HG02623 (cell line): ENCODE measurements around the gene ABHD1.
"Not testable (repeated sequence)": the region's sequence is repeated elsewhere in the genome, so short reads cannot be mapped to it uniquely, and the experiment has no call there.

Experiments
- ATAC-seq: cut with Tn5 transposase; IDR thresholded peaks from one replicate; pipeline ENCODE4 v1.9.1; 2021; ENCODE audit warnings: moderate library complexity; ENCODE audit not compliant: unreplicated experiment

Gene ABHD1

DNA sequence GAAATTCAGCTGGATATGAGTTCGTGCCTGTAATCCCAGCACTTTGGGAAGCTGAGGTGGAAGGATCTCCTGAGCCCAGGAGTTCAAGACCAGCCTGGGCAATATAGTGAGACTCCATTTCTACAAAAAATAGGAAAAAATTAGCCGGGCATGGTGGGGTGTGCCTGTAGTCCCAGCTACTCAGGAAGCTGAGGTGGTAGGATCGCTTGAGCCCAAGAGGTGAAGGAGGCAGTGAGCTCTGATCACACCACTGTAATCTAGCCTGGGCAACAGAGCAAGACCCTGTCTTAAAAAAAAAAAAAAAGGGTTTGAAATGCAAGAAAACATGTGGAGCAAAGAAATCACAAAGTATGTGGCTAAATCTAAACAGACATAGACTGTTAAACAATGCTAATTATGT lies 14.5 kb upstream of the ABHD1 start:
- ATAC-seq = no peak

DNA sequence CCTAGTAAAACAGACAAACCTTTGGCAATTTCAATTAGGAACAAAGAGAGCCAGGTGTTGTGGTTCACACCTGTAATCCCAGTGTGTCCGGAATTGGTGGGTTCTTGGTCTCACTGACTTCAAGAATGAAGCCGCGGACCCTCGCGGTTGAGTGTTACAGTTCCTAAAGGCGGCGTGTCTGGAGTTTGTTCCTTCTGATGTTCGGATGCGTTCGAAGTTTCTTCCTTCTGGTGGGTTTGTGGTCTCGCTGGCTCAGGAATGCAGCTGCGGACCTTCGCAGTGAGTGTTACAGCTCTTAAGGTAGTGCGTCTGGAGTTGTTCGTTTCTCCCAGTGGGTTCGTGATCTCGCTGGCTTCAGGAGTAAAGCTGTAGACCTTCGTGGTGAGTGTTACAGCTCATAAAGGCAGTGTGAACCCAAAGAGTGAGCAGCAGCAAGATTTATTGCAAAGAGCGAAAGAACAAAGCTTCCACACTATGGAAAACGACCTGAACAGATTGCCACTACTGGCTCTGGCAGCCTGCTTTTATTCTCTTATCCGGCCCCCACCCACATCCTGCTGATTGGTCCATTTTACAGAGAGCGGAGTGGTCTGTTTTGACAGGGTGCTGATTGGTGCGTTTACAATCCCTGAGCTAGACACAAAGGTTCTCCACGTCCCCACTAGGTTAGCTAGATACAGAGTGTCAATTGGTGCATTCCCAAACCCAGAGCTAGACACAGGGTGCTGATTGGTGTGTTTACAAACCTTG lies 12.8 kb upstream of the ABHD1 start:
- not testable (repeated sequence) for ATAC-seq

DNA sequence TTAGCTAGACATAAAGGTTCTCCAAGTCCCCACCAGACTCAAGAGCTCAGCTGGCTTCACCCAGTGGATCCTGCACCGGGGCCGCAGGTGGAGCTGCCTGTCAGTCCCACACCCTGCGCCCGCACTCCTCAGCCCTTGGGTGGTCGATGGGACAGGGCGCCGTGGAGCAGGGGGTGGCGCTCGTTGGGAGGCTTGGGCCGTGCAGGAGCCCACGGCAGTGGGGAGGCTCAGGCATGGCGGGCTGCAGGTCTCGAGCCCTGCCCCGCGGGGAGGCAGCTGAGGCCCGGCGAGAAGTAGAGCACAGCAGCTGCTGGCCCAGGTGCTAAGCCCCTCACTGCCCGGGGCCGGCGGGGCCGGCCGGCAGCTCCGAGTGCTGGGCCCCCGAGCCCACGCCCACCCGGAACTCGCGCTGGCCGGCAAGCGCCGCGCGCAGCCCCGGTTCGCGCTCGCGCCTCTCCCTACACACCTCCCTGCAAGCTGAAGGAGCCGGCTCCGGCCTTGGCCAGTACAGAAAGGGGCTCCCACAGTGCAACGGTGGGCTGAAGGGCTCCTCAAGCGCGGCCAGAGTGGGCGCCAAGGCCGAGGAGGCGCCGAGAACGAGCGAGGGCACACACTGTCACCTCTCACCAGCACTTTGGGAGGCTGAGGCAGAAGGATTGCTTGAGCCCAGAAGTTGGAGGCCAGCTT lies 12.1 kb upstream of the ABHD1 start:
- not testable (repeated sequence) for ATAC-seq

GRCh38 chr2:27115519-27115918 lies 8.1 kb upstream of the ABHD1 start:
- ATAC-seq = no peak

GRCh38 chr2:27117995-27118524 lies 5.6 kb upstream of the ABHD1 start:
- no peak for ATAC-seq

DNA sequence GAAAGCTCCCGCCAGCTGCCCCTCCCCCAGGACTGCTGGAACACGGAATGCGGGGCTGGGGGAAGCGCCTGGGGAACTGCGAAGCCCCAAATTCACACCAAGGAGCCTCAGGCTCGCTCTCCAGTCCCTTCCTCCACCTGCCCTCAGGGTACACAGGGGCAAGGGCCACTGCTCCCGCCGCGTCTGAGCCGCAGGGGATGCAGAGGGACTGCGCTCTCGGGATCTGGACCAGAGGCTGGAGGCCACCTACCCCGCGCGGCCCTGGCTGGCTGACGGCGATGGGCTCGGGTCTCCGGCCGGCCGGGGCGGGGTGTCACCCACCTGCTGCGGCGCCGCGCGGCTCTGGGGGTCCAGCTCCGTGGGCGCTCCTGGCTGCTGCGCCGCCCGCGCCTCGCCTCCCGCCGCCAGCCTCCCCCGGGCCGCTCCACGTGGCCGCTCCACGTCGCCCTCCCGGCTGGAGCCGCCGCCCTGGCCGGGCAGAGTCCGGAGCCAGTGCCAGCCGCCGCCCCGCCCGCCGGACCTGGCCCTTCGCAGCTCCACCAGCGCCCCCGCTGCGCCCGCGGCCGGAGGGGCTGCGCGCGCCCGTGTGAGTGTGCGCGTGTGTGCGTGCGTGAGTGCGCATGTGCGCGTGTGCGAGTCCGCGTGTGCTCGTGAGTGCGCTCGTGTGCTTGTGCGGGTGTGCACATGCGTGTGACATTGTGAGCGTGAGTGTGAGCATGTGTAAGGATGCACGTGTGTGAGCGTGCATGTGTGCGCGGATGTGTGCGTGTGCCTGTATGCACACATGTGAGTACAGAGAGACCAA lies 4.9 kb upstream of the ABHD1 start, which contains the start of gene CGREF1:
CGREF1 (minus strand) TSS at position 604 of the 805 bp plus-strand sequence. CDS start 14,762 bp downstream, outside the sequence.
- no peak for ATAC-seq

GRCh38 chr2:27119330-27119670 lies 4.3 kb upstream of the ABHD1 start:
- ATAC-seq = not testable (repeated sequence)

- ATAC-seq = no peak
Measured at GRCh38 chr2:27121906-27122305, 1.7 kb upstream of the ABHD1 start.

GRCh38 chr2:27122791-27123190 lies 824 bp upstream of the ABHD1 start:
- ATAC-seq = no peak

DNA sequence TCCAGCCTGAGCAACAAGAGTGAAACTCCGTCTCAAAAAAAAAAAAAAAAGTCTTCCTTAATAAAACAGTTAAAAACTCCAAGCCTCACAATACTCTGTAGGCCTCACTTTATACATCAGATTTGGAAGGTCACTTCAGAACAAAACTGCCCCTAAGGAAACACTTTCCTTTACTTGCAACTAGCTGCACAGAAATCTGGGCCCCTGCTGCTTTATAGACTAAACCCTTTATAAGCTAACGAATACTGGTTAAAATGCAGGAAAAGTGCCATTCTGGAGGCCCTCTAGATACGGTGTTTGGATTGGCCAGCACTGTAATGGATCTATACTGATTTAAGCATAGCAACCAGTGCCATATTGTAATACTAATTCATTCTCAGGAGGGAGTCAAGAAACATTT lies 1.5 kb downstream of the ABHD1 start:
- no peak for ATAC-seq

- no peak for ATAC-seq
Measured at GRCh38 chr2:27126252-27126710, 2.7 kb downstream of the ABHD1 start.

DNA sequence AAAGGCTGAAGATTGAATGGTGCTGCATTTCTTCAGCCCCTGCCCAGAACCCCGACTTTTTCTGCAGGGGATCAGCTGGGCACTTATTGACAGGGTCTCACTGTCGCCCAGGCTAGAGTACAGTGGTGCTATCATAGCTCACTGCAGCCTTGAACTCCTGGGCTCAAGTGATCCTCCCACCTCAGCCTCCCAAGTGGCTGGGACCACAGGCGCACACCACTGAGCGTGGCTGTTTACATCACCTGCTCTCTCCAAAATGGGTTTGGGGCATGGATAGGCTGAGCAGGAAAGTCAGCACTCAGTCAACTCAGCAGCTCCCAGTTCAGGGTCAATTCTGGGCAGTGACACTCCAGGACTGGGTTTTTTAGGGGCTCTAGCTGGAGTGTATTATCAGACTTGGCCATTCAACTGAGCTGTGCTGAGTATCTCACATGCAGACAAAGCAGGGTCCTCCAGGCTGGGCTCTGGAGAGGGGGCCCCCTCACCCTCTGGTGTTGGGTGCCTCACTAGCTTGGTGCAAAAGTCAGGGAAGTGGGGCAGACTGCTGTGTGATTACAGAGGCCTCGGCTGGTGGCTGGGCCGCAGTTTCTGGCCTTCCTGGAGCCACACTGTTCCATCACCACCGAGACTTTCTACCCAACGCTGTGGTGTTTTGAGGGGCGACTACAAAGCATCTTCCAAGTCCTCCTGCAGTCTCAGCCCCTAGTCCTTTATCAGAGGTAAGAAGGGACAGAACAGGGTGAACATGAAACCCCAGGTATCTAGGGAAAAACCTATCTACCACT lies 4.5 kb downstream of the ABHD1 start:
- no peak for ATAC-seq

DNA sequence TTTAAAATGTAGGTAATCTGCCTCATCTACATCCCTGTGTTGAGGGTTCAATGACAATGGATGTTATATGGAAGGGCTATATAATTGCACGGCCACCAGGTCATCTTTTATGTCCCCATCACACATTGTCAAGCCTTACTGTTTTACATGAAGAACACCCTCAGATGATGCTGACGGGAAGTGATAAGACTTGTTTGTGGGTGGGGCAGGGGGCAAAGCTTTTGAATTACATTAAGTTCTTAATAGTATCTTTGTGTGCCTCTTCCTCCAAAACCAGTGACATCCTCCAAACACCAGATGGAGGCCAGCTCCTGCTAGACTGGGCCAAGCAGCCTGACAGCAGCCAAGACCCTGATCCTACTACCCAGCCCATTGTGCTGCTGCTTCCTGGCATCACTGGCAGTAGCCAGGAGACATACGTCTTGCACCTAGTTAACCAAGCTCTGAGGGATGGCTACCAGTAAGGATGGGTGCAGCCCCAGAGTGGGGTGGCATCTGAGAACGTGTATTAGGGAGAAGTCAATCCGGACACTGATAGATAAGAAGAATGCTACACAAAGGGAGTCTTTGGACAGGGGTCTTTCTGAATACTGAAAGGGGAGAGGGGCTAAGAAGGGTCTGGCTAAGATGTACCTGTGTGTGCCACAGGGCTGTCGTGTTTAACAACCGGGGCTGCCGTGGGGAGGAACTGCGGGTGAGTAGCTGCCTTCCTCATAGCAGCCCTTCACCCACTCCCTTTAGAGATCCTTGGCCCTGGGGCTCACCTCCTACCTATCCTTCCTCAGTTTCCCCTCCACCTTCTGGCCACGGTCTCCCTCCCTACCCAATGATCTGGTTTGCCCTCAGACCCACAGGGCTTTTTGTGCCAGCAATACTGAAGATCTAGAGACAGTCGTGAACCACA lies 5.3 kb downstream of the ABHD1 start:
- no peak for ATAC-seq

- ATAC-seq = no peak
Measured at GRCh38 chr2:27130396-27130795, 6.8 kb downstream of the ABHD1 start.

GRCh38 chr2:27131429-27131828 lies 7.8 kb downstream of the ABHD1 start:
- ATAC-seq = no peak

- ATAC-seq = no peak
Measured at GRCh38 chr2:27133195-27133875, 9.7 kb downstream of the ABHD1 start.

DNA sequence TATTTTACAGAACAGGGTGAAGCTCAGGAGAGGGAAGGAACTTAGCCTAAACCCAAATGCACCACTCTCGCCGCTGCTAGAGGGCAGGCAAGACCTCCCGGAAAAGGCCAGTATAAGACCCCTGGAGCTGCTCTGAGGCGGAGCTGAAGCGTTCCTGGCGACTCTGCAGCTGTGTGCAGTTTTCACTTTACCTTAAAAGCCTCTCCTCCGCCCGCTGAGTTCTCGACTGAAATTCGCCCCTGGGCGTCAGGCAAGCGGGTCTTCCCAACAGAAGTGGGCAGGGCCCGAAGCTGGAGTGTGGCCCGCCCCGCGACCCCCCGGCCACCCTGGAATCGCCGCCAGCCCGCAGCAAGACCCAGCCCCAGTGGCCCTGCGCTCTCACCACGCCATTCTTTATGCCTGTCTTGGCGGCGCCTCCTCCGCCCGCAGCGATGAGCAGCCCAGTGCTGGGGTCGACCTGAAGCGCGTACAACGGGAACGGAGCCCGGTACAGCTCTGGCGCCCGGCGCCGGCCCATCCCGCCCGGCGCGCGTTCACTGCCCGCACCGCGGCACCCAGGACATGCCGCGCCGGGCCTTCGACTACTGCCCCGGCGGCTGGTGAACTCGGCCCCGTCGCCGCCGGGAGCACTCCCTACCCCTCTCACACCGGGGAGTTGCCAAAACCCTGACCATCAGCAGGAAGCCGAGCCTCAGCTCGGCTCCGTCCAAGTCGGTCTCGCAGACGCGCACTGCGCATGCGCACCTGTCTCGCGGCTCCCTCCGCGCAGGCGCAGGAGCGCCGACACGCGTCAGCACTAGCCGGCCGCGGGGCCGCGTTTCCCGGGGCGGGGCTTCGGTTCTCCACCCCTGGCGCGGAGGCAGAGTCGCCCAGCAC lies 10.5 kb downstream of the ABHD1 start, which contains the start of gene PREB:
PREB (minus strand) TSS at position 732 of the 876 bp plus-strand sequence; CDS start at position 517, 215 bp downstream.
- peak; percentile 86 for ATAC-seq
